ENCODE results near the gene LCE1F.

LCE1F gene

GRCh38 chr1:152759453-152760173, 15.3 kb upstream of the LCE1F start:
- DNase-seq (ENCODE audit: extremely low read depth, insufficient read length): no peak
- Histone ChIP-seq H3K36me3 (ENCODE audit: control insufficient read depth, insufficient read depth, low read length) (no peaks in the 10 kb centered on the region), H3K4me3 (replicated peaks; ENCODE audit: low read depth, low read length) (no peak overlapping the region), H3K27me3 (replicated peaks; ENCODE audit: control insufficient read depth, insufficient read depth, low read length) (no peaks in the 10 kb centered on the region; the same call in 1 of the 2 replicates)
- TF ChIP-seq, protein P1, sequence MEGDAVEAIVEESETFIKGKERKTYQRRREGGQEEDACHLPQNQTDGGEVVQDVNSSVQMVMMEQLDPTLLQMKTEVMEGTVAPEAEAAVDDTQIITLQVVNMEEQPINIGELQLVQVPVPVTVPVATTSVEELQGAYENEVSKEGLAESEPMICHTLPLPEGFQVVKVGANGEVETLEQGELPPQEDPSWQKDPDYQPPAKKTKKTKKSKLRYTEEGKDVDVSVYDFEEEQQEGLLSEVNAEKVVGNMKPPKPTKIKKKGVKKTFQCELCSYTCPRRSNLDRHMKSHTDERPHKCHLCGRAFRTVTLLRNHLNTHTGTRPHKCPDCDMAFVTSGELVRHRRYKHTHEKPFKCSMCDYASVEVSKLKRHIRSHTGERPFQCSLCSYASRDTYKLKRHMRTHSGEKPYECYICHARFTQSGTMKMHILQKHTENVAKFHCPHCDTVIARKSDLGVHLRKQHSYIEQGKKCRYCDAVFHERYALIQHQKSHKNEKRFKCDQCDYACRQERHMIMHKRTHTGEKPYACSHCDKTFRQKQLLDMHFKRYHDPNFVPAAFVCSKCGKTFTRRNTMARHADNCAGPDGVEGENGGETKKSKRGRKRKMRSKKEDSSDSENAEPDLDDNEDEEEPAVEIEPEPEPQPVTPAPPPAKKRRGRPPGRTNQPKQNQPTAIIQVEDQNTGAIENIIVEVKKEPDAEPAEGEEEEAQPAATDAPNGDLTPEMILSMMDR (IDR thresholded peaks at IDR 0.05; ENCODE audit: insufficient read depth, low read length, poor library complexity, severe bottlenecking): no peak

DNA sequence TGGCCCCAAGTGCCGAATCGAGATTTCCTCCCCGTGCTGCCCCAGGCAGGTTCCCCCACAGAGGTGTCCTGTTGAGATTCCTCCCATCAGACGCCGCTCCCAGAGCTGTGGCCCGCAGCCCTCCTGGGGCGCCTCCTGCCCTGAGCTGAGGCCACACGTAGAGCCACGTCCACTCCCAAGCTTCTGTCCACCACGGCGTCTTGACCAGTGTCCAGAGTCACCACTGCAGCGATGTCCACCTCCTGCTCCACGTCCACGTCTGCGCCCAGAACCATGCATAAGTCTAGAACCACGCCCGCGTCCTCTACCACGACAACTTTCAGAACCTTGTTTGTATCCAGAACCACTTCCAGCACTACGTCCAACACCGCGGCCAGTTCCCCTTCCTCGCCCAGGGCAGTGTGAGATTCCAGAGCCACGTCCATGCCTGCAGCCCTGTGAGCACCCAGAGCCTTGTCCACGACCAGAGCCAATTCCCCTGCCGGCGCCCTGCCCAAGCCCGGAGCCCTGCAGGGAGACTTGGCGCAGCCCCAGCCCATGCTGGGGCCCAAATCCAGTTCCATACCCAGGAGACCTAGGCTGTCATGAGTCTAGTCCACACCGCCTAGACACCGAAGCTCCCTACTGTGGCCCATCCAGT, 14.3 kb upstream of the LCE1F start:
- no peak for DNase-seq (ENCODE audit: extremely low read depth, insufficient read length)
- no peaks in the 10 kb centered on the region for H3K36me3 ChIP-seq (ENCODE audit: control insufficient read depth, insufficient read depth, low read length)
- TF ChIP-seq, protein P1 (IDR thresholded peaks at IDR 0.05; ENCODE audit: insufficient read depth, low read length, poor library complexity, severe bottlenecking): no peak
- H3K4me3 ChIP-seq (replicated peaks; ENCODE audit: low read depth, low read length): no peak overlapping the region
- H3K27me3 ChIP-seq (replicated peaks; ENCODE audit: control insufficient read depth, insufficient read depth, low read length): no peaks in the 10 kb centered on the region; the same call in 1 of the 2 replicates

- TF ChIP-seq, protein P1 (IDR thresholded peaks at IDR 0.05; ENCODE audit: insufficient read depth, low read length, poor library complexity, severe bottlenecking): no peak
- DNase-seq (ENCODE audit: extremely low read depth, insufficient read length): no peak
- no peaks in the 10 kb centered on the region for H3K36me3 ChIP-seq (ENCODE audit: control insufficient read depth, insufficient read depth, low read length)
- no peak overlapping the region for H3K4me3 ChIP-seq (replicated peaks; ENCODE audit: low read depth, low read length)
- no peaks in the 10 kb centered on the region; the same call in none of the 2 replicates for H3K27me3 ChIP-seq (replicated peaks; ENCODE audit: control insufficient read depth, insufficient read depth, low read length)
These were observed 13.2 kb upstream of the LCE1F start for GRCh38 chr1:152761609-152762213.

DNA sequence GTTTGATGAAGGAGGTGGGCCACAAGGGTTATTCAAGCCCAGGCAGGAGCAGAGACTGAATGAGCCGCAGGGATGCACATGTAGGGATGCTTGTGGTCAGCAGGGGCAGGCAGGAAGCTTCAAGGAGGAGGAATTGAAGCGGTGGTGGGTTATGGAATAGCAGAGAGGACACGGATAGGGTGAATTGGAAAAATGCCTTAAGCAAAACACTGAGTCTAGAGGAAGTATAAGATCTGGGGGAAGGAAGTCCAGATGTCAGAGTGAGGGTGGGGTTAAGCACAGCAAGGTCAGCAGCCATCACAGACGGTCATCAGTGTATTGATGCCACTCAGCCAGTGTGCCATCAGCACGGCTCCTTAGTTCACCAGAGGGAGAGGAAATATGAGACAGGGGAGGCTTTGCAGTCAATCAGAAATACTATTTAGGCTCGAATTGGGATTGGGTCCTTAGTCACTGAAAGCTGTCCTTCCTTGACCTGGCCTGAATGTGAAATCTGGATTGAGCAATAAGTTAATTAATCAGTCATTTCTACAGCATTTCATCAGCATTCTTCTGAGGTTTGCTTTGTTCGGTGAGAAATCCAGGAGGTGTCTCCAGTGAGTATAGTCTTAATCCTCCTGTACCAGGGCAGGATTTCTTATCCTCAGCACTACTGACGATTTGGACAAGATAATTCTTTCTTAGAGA, 6.0 kb upstream of the LCE1F start:
- TF ChIP-seq, protein P1 (IDR thresholded peaks at IDR 0.05; ENCODE audit: insufficient read depth, low read length, poor library complexity, severe bottlenecking): no peak
- H3K27me3 ChIP-seq (replicated peaks; ENCODE audit: control insufficient read depth, insufficient read depth, low read length): no peaks in the 10 kb centered on the region; the same call in 1 of the 2 replicates
- no peak overlapping the region for H3K4me3 ChIP-seq (replicated peaks; ENCODE audit: low read depth, low read length)
- no peaks in the 10 kb centered on the region for H3K36me3 ChIP-seq (ENCODE audit: control insufficient read depth, insufficient read depth, low read length)
- DNase-seq (ENCODE audit: extremely low read depth, insufficient read length): no peak

DNA sequence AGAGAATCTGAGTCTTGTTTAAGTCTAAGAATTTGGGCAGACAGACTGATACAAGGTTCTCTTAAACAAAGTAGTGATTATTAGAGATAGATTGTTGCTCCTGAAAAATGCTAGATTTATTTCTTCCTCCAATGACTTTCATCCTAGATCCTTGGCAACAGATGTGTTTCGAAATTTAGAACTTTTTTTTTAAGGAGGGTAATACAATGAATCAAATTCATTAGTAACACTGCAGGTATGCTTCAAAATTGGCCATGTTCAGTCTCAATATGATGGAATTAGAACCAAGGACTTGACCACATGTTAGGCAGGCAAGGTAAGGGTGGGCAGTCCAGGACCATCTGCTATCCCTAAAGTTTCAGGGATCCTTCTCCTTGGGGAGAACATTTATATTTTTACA, 4.5 kb upstream of the LCE1F start:
- Histone ChIP-seq H3K36me3 (ENCODE audit: control insufficient read depth, insufficient read depth, low read length) (no peaks in the 10 kb centered on the region), H3K27me3 (replicated peaks; ENCODE audit: control insufficient read depth, insufficient read depth, low read length) (no peaks in the 10 kb centered on the region; the same call in 1 of the 2 replicates), H3K4me3 (replicated peaks; ENCODE audit: low read depth, low read length) (no peak overlapping the region)
- no peak for DNase-seq (ENCODE audit: extremely low read depth, insufficient read length)
- TF ChIP-seq, protein P1 (IDR thresholded peaks at IDR 0.05; ENCODE audit: insufficient read depth, low read length, poor library complexity, severe bottlenecking): no peak
